ENCODE data around the gene PRR30. TPM values are rescaled to one million over a fixed set of nuclear protein-coding genes. Genes with fewer than 3 reads are reported as not detected.

PRR30 gene
- total RNA-seq, 1 donor from 2014 or later = not detected

DNA sequence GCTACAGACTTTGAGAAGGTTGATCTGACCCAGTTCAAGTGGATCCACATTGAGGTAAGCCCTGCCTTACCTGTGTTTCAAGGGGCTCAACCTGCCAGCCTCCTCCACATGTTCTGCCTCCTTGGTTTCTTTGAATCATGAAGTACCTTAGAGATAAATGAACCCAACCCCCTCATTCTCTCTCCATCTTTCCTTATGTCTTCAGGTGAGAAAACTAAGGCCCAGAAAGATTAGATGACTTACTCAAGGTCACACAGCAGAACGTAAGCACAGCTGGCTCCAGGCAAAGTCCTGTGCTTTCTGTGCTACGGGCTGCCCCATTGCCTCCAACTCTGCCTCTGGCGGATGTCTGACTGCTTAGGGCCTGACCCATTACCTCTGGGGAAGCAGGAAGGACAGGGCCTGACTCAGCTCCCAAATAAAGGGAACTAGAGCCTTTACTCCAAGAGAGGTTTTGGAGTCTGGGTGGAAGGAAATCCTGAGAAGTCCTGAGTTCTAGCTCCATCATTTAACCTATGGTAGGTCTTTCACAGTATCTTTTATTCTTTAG is 42.4 kb downstream of the PRR30 start:
- DNase-seq (ENCODE audit: low spot score) = no peak
- H3K9me3 Mint-ChIP-seq (ENCODE audit: unreplicated experiment) = no peaks in the 10 kb centered on the region
- peaks cover 14% of the 10 kb centered on the region for H3K4me1 Mint-ChIP-seq (ENCODE audit: unreplicated experiment)
- TF ChIP-seq, protein P1, sequence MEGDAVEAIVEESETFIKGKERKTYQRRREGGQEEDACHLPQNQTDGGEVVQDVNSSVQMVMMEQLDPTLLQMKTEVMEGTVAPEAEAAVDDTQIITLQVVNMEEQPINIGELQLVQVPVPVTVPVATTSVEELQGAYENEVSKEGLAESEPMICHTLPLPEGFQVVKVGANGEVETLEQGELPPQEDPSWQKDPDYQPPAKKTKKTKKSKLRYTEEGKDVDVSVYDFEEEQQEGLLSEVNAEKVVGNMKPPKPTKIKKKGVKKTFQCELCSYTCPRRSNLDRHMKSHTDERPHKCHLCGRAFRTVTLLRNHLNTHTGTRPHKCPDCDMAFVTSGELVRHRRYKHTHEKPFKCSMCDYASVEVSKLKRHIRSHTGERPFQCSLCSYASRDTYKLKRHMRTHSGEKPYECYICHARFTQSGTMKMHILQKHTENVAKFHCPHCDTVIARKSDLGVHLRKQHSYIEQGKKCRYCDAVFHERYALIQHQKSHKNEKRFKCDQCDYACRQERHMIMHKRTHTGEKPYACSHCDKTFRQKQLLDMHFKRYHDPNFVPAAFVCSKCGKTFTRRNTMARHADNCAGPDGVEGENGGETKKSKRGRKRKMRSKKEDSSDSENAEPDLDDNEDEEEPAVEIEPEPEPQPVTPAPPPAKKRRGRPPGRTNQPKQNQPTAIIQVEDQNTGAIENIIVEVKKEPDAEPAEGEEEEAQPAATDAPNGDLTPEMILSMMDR (IDR thresholded peaks at IDR 0.05; ENCODE audit: unreplicated experiment) = no peak
- H3K27ac Mint-ChIP-seq (ENCODE audit: unreplicated experiment) = peak overlapping the region; percentile 36
- H3K27me3 Mint-ChIP-seq (ENCODE audit: unreplicated experiment) = peaks cover 11% of the 10 kb centered on the region
- no peak overlapping the region for H3K4me3 Mint-ChIP-seq (ENCODE audit: unreplicated experiment)
- H3K36me3 Mint-ChIP-seq (ENCODE audit: low read depth, unreplicated experiment) = no peaks in the 10 kb centered on the region

GRCh38 chr2:27095745-27096651 is 43.2 kb downstream of the PRR30 start:
- peaks cover 13% of the 10 kb centered on the region for H3K27me3 Mint-ChIP-seq (ENCODE audit: unreplicated experiment)
- H3K36me3 Mint-ChIP-seq (ENCODE audit: low read depth, unreplicated experiment) = no peaks in the 10 kb centered on the region
- DNase-seq (ENCODE audit: low spot score) = peak; percentile 50
- no peak overlapping the region for H3K4me3 Mint-ChIP-seq (ENCODE audit: unreplicated experiment)
- H3K27ac Mint-ChIP-seq (ENCODE audit: unreplicated experiment) = no peak overlapping the region
- TF ChIP-seq, protein P1 (IDR thresholded peaks at IDR 0.05; ENCODE audit: unreplicated experiment) = no peak
- no peaks in the 10 kb centered on the region for H3K9me3 Mint-ChIP-seq (ENCODE audit: unreplicated experiment)
- peaks cover 15% of the 10 kb centered on the region for H3K4me1 Mint-ChIP-seq (ENCODE audit: unreplicated experiment)

DNA sequence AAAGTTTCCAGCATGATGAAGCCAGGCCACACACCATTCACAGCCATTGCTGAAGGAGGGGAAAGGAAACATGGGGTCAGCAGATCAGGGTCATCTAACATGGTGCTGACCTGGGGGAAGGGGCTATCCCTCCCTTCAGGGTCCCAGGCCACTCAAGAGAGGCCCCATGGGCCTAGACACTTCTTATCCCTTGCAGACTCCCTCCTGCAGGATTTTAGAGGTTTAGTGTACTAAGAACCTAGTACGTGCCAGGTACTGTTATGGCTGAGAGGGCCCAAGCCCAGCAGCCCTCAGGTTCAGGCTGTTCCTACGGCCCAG is 43.8 kb downstream of the PRR30 start:
- H3K27me3 Mint-ChIP-seq (ENCODE audit: unreplicated experiment) = peaks cover 13% of the 10 kb centered on the region
- H3K4me3 Mint-ChIP-seq (ENCODE audit: unreplicated experiment) = no peak overlapping the region
- H3K27ac Mint-ChIP-seq (ENCODE audit: unreplicated experiment) = no peak overlapping the region
- peaks cover 15% of the 10 kb centered on the region for H3K4me1 Mint-ChIP-seq (ENCODE audit: unreplicated experiment)
- H3K9me3 Mint-ChIP-seq (ENCODE audit: unreplicated experiment) = no peaks in the 10 kb centered on the region
- DNase-seq (ENCODE audit: low spot score) = no peak
- TF ChIP-seq, protein P1 (IDR thresholded peaks at IDR 0.05; ENCODE audit: unreplicated experiment) = no peak
- no peaks in the 10 kb centered on the region for H3K36me3 Mint-ChIP-seq (ENCODE audit: low read depth, unreplicated experiment)

DNA sequence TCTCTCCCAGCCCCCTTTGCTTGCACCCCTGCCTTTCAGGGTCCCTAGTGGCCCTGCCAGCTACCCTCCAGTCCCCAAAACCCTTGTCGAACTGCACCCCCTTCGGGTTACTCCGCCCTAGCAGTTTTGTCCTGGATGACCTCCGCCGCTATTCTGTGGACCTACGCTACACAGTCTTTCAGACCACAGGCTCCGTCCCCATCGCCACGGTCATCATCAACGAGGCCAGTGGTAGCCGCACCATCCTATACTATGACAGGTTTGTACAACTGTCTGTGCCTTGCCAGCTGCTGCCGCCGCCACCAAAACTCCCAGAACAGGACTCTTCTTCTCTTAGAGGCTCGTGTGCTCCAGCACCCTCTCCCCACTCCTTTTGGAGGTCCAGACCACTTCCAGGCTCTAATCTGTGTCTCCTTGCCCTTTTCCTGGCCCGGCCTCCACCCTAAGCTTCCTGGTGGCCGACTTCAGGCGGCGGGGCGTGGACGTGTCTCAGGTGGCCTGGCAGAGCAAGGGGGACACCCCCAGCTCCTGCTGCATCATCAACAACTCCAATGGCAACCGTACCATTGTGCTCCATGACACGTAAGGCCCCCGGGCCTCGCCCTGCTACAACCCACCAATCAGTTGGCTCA is 44.7 kb downstream of the PRR30 start:
- Mint-ChIP-seq H3K27ac (ENCODE audit: unreplicated experiment) (no peak overlapping the region), H3K27me3 (ENCODE audit: unreplicated experiment) (peaks cover 13% of the 10 kb centered on the region)
- no peak for DNase-seq (ENCODE audit: low spot score)

More for the DNA sequence above, 44.7 kb downstream of the PRR30 start:
- Mint-ChIP-seq H3K36me3 (ENCODE audit: low read depth, unreplicated experiment) (no peaks in the 10 kb centered on the region), H3K4me3 (ENCODE audit: unreplicated experiment) (no peak overlapping the region), H3K4me1 (ENCODE audit: unreplicated experiment) (peaks cover 15% of the 10 kb centered on the region), H3K9me3 (ENCODE audit: unreplicated experiment) (no peaks in the 10 kb centered on the region)
- TF ChIP-seq, protein P1 (IDR thresholded peaks at IDR 0.05; ENCODE audit: unreplicated experiment) = no peak

Measured in endothelial cell (in vitro differentiated cells).